ENCODE results near the gene STK4. TPM values are rescaled to one million over a fixed set of nuclear protein-coding genes. Genes with fewer than 3 reads are reported as not detected.
"Not testable (repeated sequence)": the region's sequence is repeated elsewhere in the genome, so short reads cannot be mapped to it uniquely, and the experiment has no call there.

Gene STK4
- total and polyA plus RNA-seq, 7 donors, result 2.4 to 8.6 (median 5.6) TPM

DNA sequence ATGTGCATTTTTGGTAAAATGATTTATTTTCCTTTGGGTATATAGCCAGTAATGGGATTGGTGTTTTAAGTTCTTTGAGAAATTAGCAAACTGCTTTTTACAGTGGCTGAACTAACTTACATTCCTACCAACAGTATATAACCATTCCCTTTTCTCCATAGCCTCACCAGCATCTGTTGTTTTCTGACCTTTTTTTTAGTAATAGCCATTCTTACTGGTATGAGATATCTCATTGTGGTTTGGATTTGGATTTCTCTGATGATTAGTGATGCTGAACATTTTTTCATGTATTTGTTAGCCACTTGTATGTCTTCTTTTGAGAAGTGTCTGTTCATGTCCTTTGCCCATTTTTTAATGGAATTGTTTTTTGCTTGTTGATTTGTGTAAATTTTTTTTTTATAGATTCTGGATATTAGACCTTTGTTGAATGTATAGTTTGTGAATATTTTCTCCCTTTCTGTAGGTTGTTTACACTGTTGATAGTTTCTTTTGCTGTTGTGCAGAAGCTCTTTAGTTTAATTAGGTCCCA lies 42.3 kb downstream of the STK4 start:
- peaks cover 0 to 18% of the 10 kb centered on the region in 2 donors for H3K36me3 ChIP-seq (ENCODE audit: insufficient read depth in 1 of 2, low read depth in 1 of 2)
- no peak overlapping the region for H3K4me3 ChIP-seq
- TF ChIP-seq, protein P1, sequence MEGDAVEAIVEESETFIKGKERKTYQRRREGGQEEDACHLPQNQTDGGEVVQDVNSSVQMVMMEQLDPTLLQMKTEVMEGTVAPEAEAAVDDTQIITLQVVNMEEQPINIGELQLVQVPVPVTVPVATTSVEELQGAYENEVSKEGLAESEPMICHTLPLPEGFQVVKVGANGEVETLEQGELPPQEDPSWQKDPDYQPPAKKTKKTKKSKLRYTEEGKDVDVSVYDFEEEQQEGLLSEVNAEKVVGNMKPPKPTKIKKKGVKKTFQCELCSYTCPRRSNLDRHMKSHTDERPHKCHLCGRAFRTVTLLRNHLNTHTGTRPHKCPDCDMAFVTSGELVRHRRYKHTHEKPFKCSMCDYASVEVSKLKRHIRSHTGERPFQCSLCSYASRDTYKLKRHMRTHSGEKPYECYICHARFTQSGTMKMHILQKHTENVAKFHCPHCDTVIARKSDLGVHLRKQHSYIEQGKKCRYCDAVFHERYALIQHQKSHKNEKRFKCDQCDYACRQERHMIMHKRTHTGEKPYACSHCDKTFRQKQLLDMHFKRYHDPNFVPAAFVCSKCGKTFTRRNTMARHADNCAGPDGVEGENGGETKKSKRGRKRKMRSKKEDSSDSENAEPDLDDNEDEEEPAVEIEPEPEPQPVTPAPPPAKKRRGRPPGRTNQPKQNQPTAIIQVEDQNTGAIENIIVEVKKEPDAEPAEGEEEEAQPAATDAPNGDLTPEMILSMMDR (IDR thresholded peaks at IDR 0.05), result no peak
- DNase-seq (no peak), ATAC-seq (no peak)
- H3K4me1 ChIP-seq, result no peaks in the 10 kb centered on the region
- no peaks in the 10 kb centered on the region for H3K9me3 ChIP-seq
- H3K27ac ChIP-seq, result no peak overlapping the region
- no peaks in the 10 kb centered on the region for H3K27me3 ChIP-seq (ENCODE audit: insufficient read depth in 3 of 3, low read length in 2 of 3)
- intact Hi-C loops (cut with DNase I), result no loop called here

DNA sequence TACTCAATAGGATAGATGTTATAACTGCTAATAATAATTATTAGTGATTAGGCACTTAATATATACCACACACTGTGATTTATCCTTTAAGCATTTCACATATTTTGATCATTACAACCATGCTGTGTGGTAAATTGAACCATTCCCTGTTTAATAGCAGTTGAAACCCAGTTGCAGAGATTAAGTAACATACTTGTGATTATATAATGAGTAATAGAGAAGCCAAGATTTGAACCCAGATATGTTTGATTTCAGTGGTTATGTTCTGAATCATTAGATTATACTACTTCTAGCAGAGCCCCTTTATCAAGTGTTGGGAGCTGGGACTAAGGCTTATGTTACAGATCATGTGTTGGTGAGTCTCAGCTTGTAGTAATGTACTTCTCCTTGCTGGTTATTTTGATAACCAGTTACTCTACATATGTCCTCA lies 44.1 kb downstream of the STK4 start:
- Histone ChIP-seq H3K4me3 (no peak overlapping the region), H3K27ac (no peak overlapping the region), H3K9me3 (no peaks in the 10 kb centered on the region), H3K27me3 (ENCODE audit: insufficient read depth in 3 of 3, low read length in 2 of 3) (no peaks in the 10 kb centered on the region), H3K36me3 (ENCODE audit: insufficient read depth in 1 of 2, low read depth in 1 of 2) (peaks cover 0 to 18% of the 10 kb centered on the region in 2 donors), H3K4me1 (no peaks in the 10 kb centered on the region)
- DNase-seq (no peak), ATAC-seq (no peak)
- intact Hi-C loops (cut with DNase I), result loop anchor here in 1 of 2 donors (10.0 kb wide), 1 partner anchor 294 kb away; the partner anchor contains the start of genes MATN4 and RBPJL
- TF ChIP-seq, protein P1 (IDR thresholded peaks at IDR 0.05), result no peak

DNA sequence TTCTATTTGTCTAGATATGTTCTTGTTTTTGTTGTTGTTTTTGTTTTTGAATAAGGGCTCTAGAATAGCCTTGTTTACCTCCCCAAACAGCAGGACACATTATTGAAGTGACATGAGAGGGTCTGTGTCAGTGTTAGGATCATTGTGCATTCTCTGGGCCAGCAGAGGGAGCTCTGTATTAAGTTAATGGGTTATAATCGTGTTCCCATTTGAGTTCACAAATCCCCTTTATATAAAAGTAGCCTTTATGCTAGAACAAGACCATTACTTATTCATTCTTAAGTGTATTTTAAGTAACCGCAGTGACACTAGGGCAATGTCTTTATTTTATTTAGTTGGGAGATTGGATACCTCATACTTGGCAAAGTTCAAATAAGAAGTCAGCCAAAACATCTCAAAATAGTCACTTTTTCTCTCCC lies 44.8 kb downstream of the STK4 start:
- intact Hi-C loops (cut with DNase I), result loop anchor here in 1 of 2 donors (10.0 kb wide), 1 partner anchor 294 kb away; the partner anchor contains the start of genes MATN4 and RBPJL
- ATAC-seq, result peak in 3 of 4 donors; percentile 64 to 71 (median 68)

DNA sequence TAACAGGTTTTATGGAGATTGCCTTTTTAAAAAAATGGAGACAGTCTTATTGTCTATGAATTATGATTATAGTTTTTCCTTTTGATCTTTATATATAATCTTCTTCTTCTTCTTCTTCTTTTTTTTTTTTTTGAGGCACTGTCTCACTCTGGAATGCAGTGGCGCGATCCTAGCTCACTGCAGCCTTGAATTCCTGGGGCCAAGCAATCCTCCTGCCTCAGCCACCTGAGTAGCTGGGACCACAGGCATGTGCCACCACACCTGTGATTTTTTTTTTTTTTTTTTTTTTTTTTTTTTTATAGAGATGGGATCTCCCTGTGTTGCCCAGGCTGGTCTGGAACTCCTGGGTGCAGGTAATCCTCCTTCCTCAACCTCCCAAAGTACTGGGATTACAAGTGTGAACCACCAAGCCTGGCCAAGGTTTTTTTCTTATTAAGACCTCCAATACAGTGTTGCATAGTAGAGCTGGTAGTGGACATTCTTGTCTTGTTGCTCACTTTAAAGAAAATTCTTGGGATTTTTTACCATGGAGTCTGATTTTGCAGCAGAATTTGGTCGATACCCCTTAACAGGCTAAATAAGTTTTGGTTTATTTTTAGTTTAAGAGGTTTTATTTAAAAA lies 46.5 kb downstream of the STK4 start:
- Histone ChIP-seq H3K27ac (no peak overlapping the region), H3K36me3 (ENCODE audit: insufficient read depth in 1 of 2, low read depth in 1 of 2) (peaks cover 0 to 7% of the 10 kb centered on the region in 2 donors), H3K27me3 (ENCODE audit: insufficient read depth in 3 of 3, low read length in 2 of 3) (no peaks in the 10 kb centered on the region), H3K4me3 (no peak overlapping the region), H3K9me3 (no peaks in the 10 kb centered on the region), H3K4me1 (no peaks in the 10 kb centered on the region)
- WGBS, 3 donors, result 90 to 95% (median 91%) methylated on average over 3 of the region's 3 CpGs
- TF ChIP-seq, protein P1 (IDR thresholded peaks at IDR 0.05), result no peak
- ATAC-seq (no peak), DNase-seq (no peak)
- intact Hi-C loops (cut with DNase I), result loop anchor here in 1 of 2 donors (10.0 kb wide), 1 partner anchor 292 kb away; the partner anchor contains the start of genes MATN4 and RBPJL

More for the DNA sequence above, 44.8 kb downstream of the STK4 start:
- Histone ChIP-seq H3K4me3 (no peak overlapping the region), H3K27ac (no peak overlapping the region), H3K4me1 (no peaks in the 10 kb centered on the region), H3K36me3 (ENCODE audit: insufficient read depth in 1 of 2, low read depth in 1 of 2) (peaks cover 0 to 18% of the 10 kb centered on the region in 2 donors), H3K9me3 (no peaks in the 10 kb centered on the region), H3K27me3 (ENCODE audit: insufficient read depth in 3 of 3, low read length in 2 of 3) (no peaks in the 10 kb centered on the region)
- 19 to 22% (median 21%) methylated on average over 2 of the region's 2 CpGs for WGBS, 3 donors
- TF ChIP-seq, protein P1 (IDR thresholded peaks at IDR 0.05), result peak; percentile 70
- DNase-seq, result no peak

DNA sequence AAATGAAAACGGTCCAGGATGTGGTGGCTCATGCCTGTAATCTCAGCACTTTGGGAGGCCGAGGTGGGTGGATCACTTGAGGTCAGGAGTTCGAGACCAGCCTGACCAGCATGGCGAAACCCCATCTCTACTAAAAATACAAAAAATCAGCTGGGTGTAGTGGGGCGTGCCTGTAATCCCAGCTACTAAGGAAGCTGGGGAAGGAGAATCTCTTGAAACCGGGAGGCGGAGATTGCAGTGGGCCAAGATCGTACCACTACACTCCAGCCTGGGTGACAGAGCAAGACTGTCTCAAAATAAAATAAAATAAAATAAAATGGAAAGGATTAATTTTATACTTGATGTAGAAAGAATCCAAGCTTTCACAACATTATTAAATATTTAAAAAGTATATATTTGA lies 47.8 kb downstream of the STK4 start:
- not testable (repeated sequence) for H3K27ac ChIP-seq; H3K9me3 ChIP-seq; DNase-seq; H3K36me3 ChIP-seq (ENCODE audit: insufficient read depth in 1 of 2, low read depth in 1 of 2); H3K4me3 ChIP-seq; H3K27me3 ChIP-seq (ENCODE audit: insufficient read depth in 3 of 3, low read length in 2 of 3); ATAC-seq; H3K4me1 ChIP-seq
- WGBS, 3 donors, result 91 to 92% (median 92%) methylated on average over 8 of the region's 8 CpGs
- intact Hi-C loops (cut with DNase I), result loop anchor here in 1 of 2 donors (10.0 kb wide), 1 partner anchor 291 kb away; the partner anchor contains the start of genes MATN4 and RBPJL
